Mesenchymal stem cell (in vitro differentiated cells and primary cell): ENCODE data around the gene SMPDL3B.
A peak's percentile ranks its signal among the peaks of the same experiment; 100 is the strongest.

Experiments
- DNase-seq: peaks from one replicate; pipeline ENCODE4 v3.0.0-alpha.2; 2013
- H2AFZ ChIP-seq: one replicate; pipeline ENCODE4 v1.6.1; 2013; ENCODE audit warnings: low read depth, mild to moderate bottlenecking, control low read depth, inconsistent platforms, low read length, moderate library complexity
- H2AK5ac ChIP-seq: 2 replicates; pipeline ENCODE4 v1.6.1; 2013; ENCODE audit warnings: low read length, moderate library complexity, mild to moderate bottlenecking, inconsistent platforms; ENCODE audit not compliant: severe bottlenecking
- H2BK120ac ChIP-seq: one replicate; pipeline ENCODE4 v1.6.1; 2013; ENCODE audit warnings: low read depth, mild to moderate bottlenecking, inconsistent platforms, low read length, moderate library complexity
- H2BK12ac ChIP-seq, 2 experiments: one replicate each; pipeline ENCODE4 v1.6.1; 2013; ENCODE audit warnings: inconsistent platforms in 2 of 2, low read length in 2 of 2, mild to moderate bottlenecking in 2 of 2, moderate library complexity in 2 of 2, control low read depth in 1 of 2
- H2BK15ac ChIP-seq: one replicate; pipeline ENCODE4 v1.6.1; 2013; ENCODE audit warnings: mild to moderate bottlenecking, low read depth, inconsistent platforms; ENCODE audit not compliant: poor library complexity, severe bottlenecking
- H2BK5ac ChIP-seq: 2 replicates; pipeline ENCODE4 v1.6.1; 2013; ENCODE audit warnings: low read depth, mild to moderate bottlenecking, low read length, control low read depth, inconsistent platforms; ENCODE audit not compliant: poor library complexity, severe bottlenecking
- H3K14ac ChIP-seq, 2 experiments: one replicate each; pipeline ENCODE4 v1.6.1; 2013; ENCODE audit warnings: inconsistent platforms in 2 of 2, low read length in 2 of 2, control low read depth in 1 of 2, mild to moderate bottlenecking in 1 of 2, moderate library complexity in 1 of 2
- H3K18ac ChIP-seq, 2 experiments: one replicate each; pipeline ENCODE4 v1.6.1; 2013; ENCODE audit warnings: inconsistent platforms in 2 of 2, low read length in 2 of 2, control low read depth in 1 of 2, low read depth in 1 of 2, mild to moderate bottlenecking in 1 of 2
- H3K23ac ChIP-seq, 2 experiments: one replicate each; pipeline ENCODE4 v1.6.1; 2013; ENCODE audit warnings: inconsistent platforms in 2 of 2, low read length in 2 of 2, mild to moderate bottlenecking in 2 of 2, moderate library complexity in 2 of 2, control low read depth in 1 of 2
- H3K27ac ChIP-seq: 2 replicates; pipeline ENCODE4 v1.5.1; 2013; ENCODE audit warnings: mild to moderate bottlenecking, moderate library complexity, low read length, control low read depth, inconsistent platforms; ENCODE audit not compliant: poor library complexity, severe bottlenecking
- H3K27me3 ChIP-seq, 2 experiments: 2 replicates each; pipeline versions ENCODE4 v1.6.1 to v1.7.0; 2013; ENCODE audit warnings: low read length in 2 of 2, mild to moderate bottlenecking in 2 of 2, moderate library complexity in 2 of 2, control low read depth in 1 of 2, inconsistent platforms in 1 of 2; ENCODE audit not compliant: control insufficient read depth in 1 of 2, insufficient read depth in 1 of 2
- H3K36me3 ChIP-seq, 2 experiments: 2 replicates each; pipeline versions ENCODE4 v1.6.1 to v1.7.0; 2013; ENCODE audit warnings: low read length in 2 of 2, control low read depth in 1 of 2, inconsistent platforms in 1 of 2, low read depth in 1 of 2, mild to moderate bottlenecking in 1 of 2; ENCODE audit not compliant: insufficient read depth in 2 of 2, control insufficient read depth in 1 of 2
- H3K4ac ChIP-seq, 2 experiments: one replicate each; pipeline ENCODE4 v1.6.1; 2013; ENCODE audit warnings: inconsistent platforms in 2 of 2, low read length in 2 of 2, mild to moderate bottlenecking in 2 of 2, moderate library complexity in 2 of 2, control low read depth in 1 of 2, low read depth in 1 of 2
- H3K4me1 ChIP-seq: 2 replicates; pipeline ENCODE4 v1.6.1; 2013; ENCODE audit warnings: low read depth, low read length, control low read depth; ENCODE audit not compliant: control insufficient read depth, insufficient read depth
- H3K4me2 ChIP-seq: 2 replicates; pipeline ENCODE4 v1.6.1; 2013; ENCODE audit warnings: low read length, mild to moderate bottlenecking, inconsistent platforms; ENCODE audit not compliant: poor library complexity, severe bottlenecking
- H3K4me3 ChIP-seq, 2 experiments: 2 replicates each; pipeline versions ENCODE4 v1.5.1 to v1.7.0; 2013; ENCODE audit warnings: low read length in 2 of 2, mild to moderate bottlenecking in 2 of 2, control low read depth in 1 of 2, low read depth in 1 of 2; ENCODE audit not compliant: insufficient read depth in 1 of 2
- H3K79me1 ChIP-seq: replicated peaks from 2 replicates; pipeline ENCODE4 v1.6.1; 2013; ENCODE audit warnings: mild to moderate bottlenecking, control low read depth, low read length, inconsistent platforms; ENCODE audit not compliant: poor library complexity, severe bottlenecking
- H3K9ac ChIP-seq: 2 replicates; pipeline ENCODE4 v1.7.0; 2013; ENCODE audit warnings: mild to moderate bottlenecking, low read length, moderate library complexity
- H3K9me3 ChIP-seq: 2 replicates; pipeline ENCODE4 v1.7.0; 2013; ENCODE audit warnings: mild to moderate bottlenecking, low read length; ENCODE audit not compliant: control insufficient read depth
- H4K8ac ChIP-seq: one replicate; pipeline ENCODE4 v1.6.1; 2013; ENCODE audit warnings: inconsistent platforms, mild to moderate bottlenecking, low read length, moderate library complexity
- H4K91ac ChIP-seq: one replicate; pipeline ENCODE4 v1.6.1; 2013; ENCODE audit warnings: mild to moderate bottlenecking, low read length, inconsistent platforms
- WGBS: methylation state at CpG from one replicate; pipeline ENCODE4 v1.1.7; 2013; ENCODE audit warnings: mixed read lengths; 5-methylcytosine and 5-hydroxymethylcytosine counted together

Gene SMPDL3B

DNA sequence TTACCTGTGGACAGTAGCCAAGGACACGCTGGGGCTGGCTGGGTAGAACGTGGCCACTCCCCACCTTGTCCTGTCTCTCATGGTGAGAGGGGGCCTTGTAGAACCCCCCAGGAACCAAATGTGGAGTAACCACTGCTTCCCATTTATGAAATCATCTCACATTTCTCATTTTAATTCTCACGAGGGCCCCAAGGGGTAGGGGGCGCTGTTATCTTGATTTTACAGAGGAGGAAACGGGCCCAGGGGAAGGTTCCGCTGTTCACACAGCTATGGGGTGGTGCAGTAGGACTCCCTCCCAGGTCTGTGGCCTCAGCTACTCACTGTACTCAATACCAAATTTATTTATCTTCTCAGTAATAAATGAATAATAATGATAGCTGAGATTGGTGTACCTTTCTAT lies 5.5 kb downstream of the SMPDL3B start:
- no peak overlapping the region for H3K4me2 ChIP-seq
- H3K4me3 ChIP-seq = no peak overlapping the region
- H3K27ac ChIP-seq = no peak overlapping the region
- H3K23ac ChIP-seq = no peak overlapping the region
- peak; percentile 14 for DNase-seq
- H3K4me1 ChIP-seq = peaks cover 5% of the 10 kb centered on the region
- H2BK12ac ChIP-seq = no peak overlapping the region
- H4K91ac ChIP-seq = no peak overlapping the region
- no peak overlapping the region for H4K8ac ChIP-seq
- H3K18ac ChIP-seq = no peak overlapping the region
- H3K4ac ChIP-seq = no peak overlapping the region
- H3K9ac ChIP-seq = no peak overlapping the region
- no peaks in the 10 kb centered on the region for H3K9me3 ChIP-seq
- H2AFZ ChIP-seq = no peak overlapping the region
- 17% methylated on average over 5 of the region's 6 CpGs for WGBS
- no peaks in the 10 kb centered on the region for H3K36me3 ChIP-seq
- no peak overlapping the region for H2BK5ac ChIP-seq
- peak overlapping the region in 1 of 2 experiments; percentile 36 for H3K14ac ChIP-seq
- no peak overlapping the region for H2BK15ac ChIP-seq
- no peak overlapping the region for H2BK120ac ChIP-seq
- no peak overlapping the region for H2AK5ac ChIP-seq
- no peaks in the 10 kb centered on the region for H3K79me1 ChIP-seq
- peaks cover 13 to 26% of the 10 kb centered on the region in 2 experiments for H3K27me3 ChIP-seq

DNA sequence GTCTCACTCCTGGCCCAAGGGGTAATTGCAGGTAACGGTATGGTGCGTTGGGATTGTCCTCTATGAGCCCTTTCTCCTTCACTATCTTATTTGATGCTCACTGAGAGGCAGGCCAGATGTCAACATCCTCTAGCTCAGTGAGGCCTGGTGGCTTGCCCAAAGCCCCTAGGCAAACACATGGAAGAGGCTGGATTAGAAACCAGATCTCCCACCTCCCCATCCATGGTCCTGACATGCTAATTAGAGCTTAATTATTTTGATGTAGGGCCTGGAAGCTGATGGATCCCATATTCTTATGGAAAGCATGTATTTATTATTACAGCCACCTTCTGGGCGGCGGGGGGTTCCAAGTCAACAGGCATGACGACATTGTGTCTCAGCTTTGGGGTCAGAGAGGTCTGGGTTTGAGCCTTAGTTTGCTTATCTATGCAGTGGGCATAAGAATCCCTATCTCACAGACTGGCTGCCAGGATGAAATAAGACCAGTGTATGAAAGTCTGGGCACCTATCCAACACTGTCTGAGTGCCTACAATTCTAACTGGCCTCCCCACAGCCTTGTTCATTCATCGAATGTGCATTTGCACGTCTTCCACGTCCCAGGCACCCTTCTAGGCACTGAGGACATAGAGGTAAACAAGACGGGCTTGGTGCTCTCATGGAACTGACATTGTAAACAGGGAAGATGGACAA lies 6.2 kb downstream of the SMPDL3B start:
- H2BK15ac ChIP-seq = no peak overlapping the region
- H3K27me3 ChIP-seq = peaks cover 9 to 20% of the 10 kb centered on the region in 2 experiments
- H2AFZ ChIP-seq = no peak overlapping the region
- no peak overlapping the region for H3K27ac ChIP-seq
- H3K14ac ChIP-seq = no peak overlapping the region
- WGBS = 93% methylated on average over 8 of the region's 9 CpGs
- H2BK5ac ChIP-seq = no peak overlapping the region
- no peak overlapping the region for H4K8ac ChIP-seq
- no peaks in the 10 kb centered on the region for H3K36me3 ChIP-seq
- no peak overlapping the region for H3K23ac ChIP-seq
- no peak overlapping the region for H3K18ac ChIP-seq
- H4K91ac ChIP-seq = no peak overlapping the region
- H3K4ac ChIP-seq = no peak overlapping the region
- DNase-seq = no peak
- no peak overlapping the region for H2AK5ac ChIP-seq
- H3K9ac ChIP-seq = no peak overlapping the region
- H3K9me3 ChIP-seq = no peaks in the 10 kb centered on the region
- H2BK12ac ChIP-seq = no peak overlapping the region
- no peak overlapping the region for H3K4me2 ChIP-seq
- H2BK120ac ChIP-seq = no peak overlapping the region
- H3K79me1 ChIP-seq = no peaks in the 10 kb centered on the region
- peaks cover 2% of the 10 kb centered on the region for H3K4me1 ChIP-seq
- no peak overlapping the region for H3K4me3 ChIP-seq

DNA sequence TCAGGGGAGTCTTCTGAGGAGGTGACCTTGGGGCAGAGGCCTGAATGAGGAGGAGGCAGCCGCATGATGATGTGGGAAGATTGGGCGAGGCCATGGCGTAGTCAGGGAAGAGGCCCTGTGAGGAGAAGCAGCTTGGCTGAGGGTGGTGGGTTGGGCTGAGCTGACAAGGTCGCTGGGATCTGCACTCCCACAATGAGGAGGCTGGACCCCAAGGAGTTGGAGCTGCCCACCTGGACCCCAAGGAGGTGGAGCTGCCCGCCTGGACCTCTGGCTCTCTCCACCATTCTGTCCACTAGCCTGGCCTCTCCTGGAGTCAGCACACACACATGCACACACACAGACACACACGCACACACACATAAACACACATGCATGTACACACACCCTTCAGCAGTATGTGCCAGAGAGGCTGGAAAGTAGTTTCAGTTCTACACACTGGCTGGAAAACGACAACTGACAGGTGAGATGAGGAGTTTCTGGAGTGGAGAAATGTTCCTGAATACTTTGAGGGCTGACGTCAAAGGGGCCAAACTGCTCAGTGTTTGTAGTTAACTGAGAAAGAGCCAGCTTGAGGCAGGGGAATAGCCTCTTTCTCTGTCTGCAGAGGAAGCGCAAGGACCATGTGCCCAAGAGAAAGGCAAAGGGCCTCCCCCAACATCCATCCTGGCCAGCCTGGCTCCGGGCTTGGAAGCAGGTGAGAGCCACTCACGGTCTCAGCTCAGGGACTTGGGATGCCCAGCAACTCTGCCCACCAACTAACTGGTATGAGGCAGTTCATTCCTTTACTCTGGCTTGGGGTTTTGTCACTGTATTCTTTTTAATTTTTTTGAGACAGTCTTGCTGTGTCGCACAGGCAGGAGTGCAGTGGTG lies 7.1 kb downstream of the SMPDL3B start:
- no peak overlapping the region for H4K91ac ChIP-seq
- no peak overlapping the region for H2BK5ac ChIP-seq
- no peak overlapping the region for H3K14ac ChIP-seq
- no peak overlapping the region for H2BK15ac ChIP-seq
- H4K8ac ChIP-seq = no peak overlapping the region
- H3K23ac ChIP-seq = no peak overlapping the region
- H3K9me3 ChIP-seq = no peaks in the 10 kb centered on the region
- peaks cover 8 to 14% of the 10 kb centered on the region in 2 experiments for H3K27me3 ChIP-seq
- no peak overlapping the region for H2AK5ac ChIP-seq
- DNase-seq = no peak
- H2BK12ac ChIP-seq = no peak overlapping the region
- H3K27ac ChIP-seq = no peak overlapping the region
- H2BK120ac ChIP-seq = no peak overlapping the region
- no peak overlapping the region for H3K4me3 ChIP-seq
- no peak overlapping the region for H2AFZ ChIP-seq
- peaks cover 2% of the 10 kb centered on the region for H3K4me1 ChIP-seq
- no peak overlapping the region for H3K4me2 ChIP-seq
- no peak overlapping the region for H3K18ac ChIP-seq
- 92% methylated on average over 11 of the region's 12 CpGs for WGBS
- no peaks in the 10 kb centered on the region for H3K79me1 ChIP-seq
- H3K36me3 ChIP-seq = no peaks in the 10 kb centered on the region
- no peak overlapping the region for H3K9ac ChIP-seq
- H3K4ac ChIP-seq = no peak overlapping the region

DNA sequence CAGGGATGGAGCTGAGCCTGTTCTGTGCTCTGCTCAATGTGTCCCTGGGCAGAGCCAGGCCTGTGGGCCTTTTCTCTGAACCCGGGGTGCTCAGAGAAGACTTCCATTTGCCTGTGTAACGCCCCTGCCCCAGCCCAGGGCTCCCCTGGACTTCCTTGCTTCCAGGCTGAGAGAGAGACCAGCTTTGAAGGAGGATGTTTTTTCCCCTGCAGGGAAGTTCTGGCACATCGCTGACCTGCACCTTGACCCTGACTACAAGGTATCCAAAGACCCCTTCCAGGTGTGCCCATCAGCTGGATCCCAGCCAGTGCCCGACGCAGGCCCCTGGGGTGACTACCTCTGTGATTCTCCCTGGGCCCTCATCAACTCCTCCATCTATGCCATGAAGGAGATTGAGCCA lies 10.2 kb downstream of the SMPDL3B start:
- no peaks in the 10 kb centered on the region for H3K36me3 ChIP-seq
- no peak overlapping the region for H2BK120ac ChIP-seq
- H4K91ac ChIP-seq = no peak overlapping the region
- H3K23ac ChIP-seq = no peak overlapping the region
- no peak overlapping the region for H3K27ac ChIP-seq
- H3K79me1 ChIP-seq = no peaks in the 10 kb centered on the region
- no peak overlapping the region for H3K4me3 ChIP-seq
- H2AK5ac ChIP-seq = no peak overlapping the region
- no peak overlapping the region for H2BK5ac ChIP-seq
- H3K4ac ChIP-seq = no peak overlapping the region
- H3K9me3 ChIP-seq = no peaks in the 10 kb centered on the region
- no peak overlapping the region for H3K18ac ChIP-seq
- no peak overlapping the region for H2BK15ac ChIP-seq
- H3K4me1 ChIP-seq = peaks cover under 1% of the 10 kb centered on the region
- no peak overlapping the region for H2BK12ac ChIP-seq
- no peak overlapping the region for H3K4me2 ChIP-seq
- H2AFZ ChIP-seq = no peak overlapping the region
- WGBS = 92% methylated on average over 5 of the region's 5 CpGs
- no peak overlapping the region for H3K9ac ChIP-seq
- no peak overlapping the region for H4K8ac ChIP-seq
- peaks cover 0 to 5% of the 10 kb centered on the region in 2 experiments for H3K27me3 ChIP-seq
- H3K14ac ChIP-seq = no peak overlapping the region
- no peak for DNase-seq
